ENCODE data around the gene PROM2.

- TF ChIP-seq CTCF (IDR thresholded peaks at IDR 0.05) (no peak), POLR2A (IDR thresholded peaks at IDR 0.05) (no peak)
Observed at GRCh38 chr2:95300450-95300849, 26.2 kb downstream of the PROM2 start.
